Measurements from ENCODE around the gene ICA1L. TPM values are rescaled to one million over a fixed set of nuclear protein-coding genes. Genes with fewer than 3 reads are reported as not detected.
A peak's percentile ranks its signal among the peaks of the same experiment; 100 is the strongest.

The ICA1L gene
- total RNA-seq, 1 experiment from 2014 or later: 5.5 TPM

- Mint-ChIP-seq H3K4me3 (ENCODE audit: unreplicated experiment) (no peak overlapping the region), H3K4me1 (ENCODE audit: low read depth, unreplicated experiment) (peaks cover 6% of the 10 kb centered on the region), H3K27ac (ENCODE audit: unreplicated experiment) (no peak overlapping the region), H3K9me3 (ENCODE audit: unreplicated experiment) (peaks cover 20% of the 10 kb centered on the region), H3K36me3 (ENCODE audit: insufficient read depth, unreplicated experiment) (peaks cover 7% of the 10 kb centered on the region), H3K27me3 (ENCODE audit: insufficient read depth, unreplicated experiment) (no peaks in the 10 kb centered on the region)
- TF ChIP-seq CTCF (IDR thresholded peaks at IDR 0.05; ENCODE audit: insufficient read depth in 1 of 2, low read depth in 1 of 2, low read length in 1 of 2, severe bottlenecking in 1 of 2, unreplicated experiment in 1 of 2): no peak
- intact Hi-C loops (cut with micrococcal nuclease; ENCODE audit: unreplicated experiment): no loop called here
- no TSS peak for BruUV-seq (replicated peaks)
- Histone ChIP-seq H3K36me3 (ENCODE audit: control insufficient read depth, insufficient read depth, low read length) (peaks cover 1% of the 10 kb centered on the region; the same call in 1 of the 2 replicates), H3K27me3 (replicated peaks; ENCODE audit: control insufficient read depth, insufficient read depth, low read length) (no peaks in the 10 kb centered on the region), H3K4me3 (ENCODE audit: low read depth, low read length) (no peak overlapping the region), H3K4me1 (peaks cover 3% of the 10 kb centered on the region; the same call in 1 of the 2 replicates), H3K9me3 (peaks cover 16% of the 10 kb centered on the region)
- CTCF ChIA-PET: interaction anchor here (0.6 kb wide), 1 partner anchor 173 kb away, joined by 3 read pairs; no protein-coding TSS in a partner anchor
- no peak for DNase-seq
- POLR2A ChIA-PET: no interaction called here
Measured at GRCh38 chr2:202841090-202841867, 30.3 kb downstream of the ICA1L start.

DNA sequence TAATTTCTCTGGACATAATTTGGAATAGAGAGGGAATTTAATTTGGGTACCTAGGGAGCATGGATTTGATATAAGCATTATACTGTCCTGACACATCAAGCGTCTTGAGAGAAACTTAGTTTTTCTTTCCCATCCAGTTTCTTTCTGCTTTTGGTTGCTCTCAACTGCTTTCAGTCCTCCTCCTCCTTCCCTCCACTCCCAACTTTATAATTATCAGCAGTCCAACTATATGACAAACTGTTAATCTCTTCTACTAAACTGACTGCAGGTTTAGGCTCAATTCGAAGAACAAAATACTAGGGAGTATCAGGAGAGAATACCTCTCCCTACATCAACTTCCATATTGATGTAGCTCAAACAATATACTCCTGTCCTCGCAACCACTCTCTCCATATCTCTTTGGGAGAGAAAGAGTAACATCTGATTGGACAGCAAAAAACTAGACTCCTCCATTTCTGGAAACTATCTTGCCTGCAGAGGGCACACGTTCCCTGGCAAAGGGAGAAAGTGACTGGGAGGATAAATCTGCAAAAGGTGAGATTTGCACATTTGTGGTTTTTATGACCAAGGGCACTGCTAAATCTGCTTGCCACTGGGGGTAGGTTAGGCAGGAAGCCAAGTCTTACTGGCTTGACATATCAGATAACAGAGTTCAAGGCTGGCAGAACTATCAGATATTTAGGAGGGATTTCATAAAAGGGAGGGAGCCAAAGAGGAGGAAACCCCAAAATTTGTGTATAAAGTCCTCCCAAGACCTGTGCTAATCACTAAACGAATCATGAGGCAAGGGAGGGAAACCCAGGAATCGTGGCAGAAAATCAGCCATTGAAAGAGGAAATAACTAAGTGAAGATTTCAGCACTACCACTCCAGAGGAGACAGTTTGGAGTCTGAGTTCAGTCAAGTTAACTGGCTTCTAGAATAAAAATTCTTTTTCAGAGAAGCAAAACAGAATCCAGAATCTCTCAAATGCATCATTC, 40.0 kb downstream of the ICA1L start:
- ChIA-PET CTCF (interaction anchor here (0.5 to 1.5 kb wide), 4 partner anchors 39 to 1078 kb away, joined by 3 to 9 read pairs (median 4); no protein-coding TSS in a partner anchor), POLR2A (no interaction called here)
- no TSS peak for BruUV-seq (replicated peaks)
- peak overlapping the region; percentile 14 for H3K4me3 Mint-ChIP-seq (ENCODE audit: unreplicated experiment)
- H3K27ac Mint-ChIP-seq (ENCODE audit: unreplicated experiment): no peak overlapping the region
- peaks cover 9% of the 10 kb centered on the region for H3K4me1 Mint-ChIP-seq (ENCODE audit: low read depth, unreplicated experiment)
- TF ChIP-seq CTCF (IDR thresholded peaks at IDR 0.05; ENCODE audit: insufficient read depth in 1 of 2, low read depth in 1 of 2, low read length in 1 of 2, severe bottlenecking in 1 of 2, unreplicated experiment in 1 of 2): peak; percentile 65 to 82
- intact Hi-C loops (cut with micrococcal nuclease; ENCODE audit: unreplicated experiment): loop anchor here (1.0 to 10.0 kb wide), 4 partner anchors 39 to 623 kb away; no protein-coding TSS in a partner anchor
- H3K36me3 Mint-ChIP-seq (ENCODE audit: insufficient read depth, unreplicated experiment): no peaks in the 10 kb centered on the region
- Histone ChIP-seq H3K9me3 (no peaks in the 10 kb centered on the region), H3K4me3 (ENCODE audit: low read depth, low read length) (no peak overlapping the region), H3K27me3 (replicated peaks; ENCODE audit: control insufficient read depth, insufficient read depth, low read length) (no peaks in the 10 kb centered on the region), H3K36me3 (ENCODE audit: control insufficient read depth, insufficient read depth, low read length) (no peaks in the 10 kb centered on the region), H3K4me1 (0 out of 2 replicates have a peak, but pooled peaks cover 6% of the 10 kb centered on the region)
- H3K9me3 Mint-ChIP-seq (ENCODE audit: unreplicated experiment): no peaks in the 10 kb centered on the region
- no peaks in the 10 kb centered on the region for H3K27me3 Mint-ChIP-seq (ENCODE audit: insufficient read depth, unreplicated experiment)
- DNase-seq: peak; percentile 65 to 78

GRCh38 chr2:202824901-202825300, 46.7 kb downstream of the ICA1L start:
- no peaks in the 10 kb centered on the region for H3K36me3 Mint-ChIP-seq (ENCODE audit: insufficient read depth, unreplicated experiment)
- DNase-seq: no peak
- Histone ChIP-seq H3K27me3 (replicated peaks; ENCODE audit: control insufficient read depth, insufficient read depth, low read length) (no peaks in the 10 kb centered on the region), H3K4me3 (ENCODE audit: low read depth, low read length) (no peak overlapping the region), H3K4me1 (no peaks in the 10 kb centered on the region), H3K9me3 (no peaks in the 10 kb centered on the region), H3K36me3 (ENCODE audit: control insufficient read depth, insufficient read depth, low read length) (no peaks in the 10 kb centered on the region)
- POLR2A ChIA-PET: no interaction called here
- H3K4me1 Mint-ChIP-seq (ENCODE audit: low read depth, unreplicated experiment): no peaks in the 10 kb centered on the region
- TF ChIP-seq CTCF (IDR thresholded peaks at IDR 0.05; ENCODE audit: insufficient read depth in 1 of 2, low read depth in 1 of 2, low read length in 1 of 2, severe bottlenecking in 1 of 2, unreplicated experiment in 1 of 2): no peak
- intact Hi-C loops (cut with micrococcal nuclease; ENCODE audit: unreplicated experiment): no loop called here
- no TSS peak for BruUV-seq (replicated peaks)
- H3K4me3 Mint-ChIP-seq (ENCODE audit: unreplicated experiment): no peak overlapping the region
- no peak overlapping the region for H3K27ac Mint-ChIP-seq (ENCODE audit: unreplicated experiment)
- H3K9me3 Mint-ChIP-seq (ENCODE audit: unreplicated experiment): no peaks in the 10 kb centered on the region
- H3K27me3 Mint-ChIP-seq (ENCODE audit: insufficient read depth, unreplicated experiment): no peaks in the 10 kb centered on the region
- CTCF ChIA-PET: no interaction called here

All from Caco-2 (cell line).